BJ (cell line): ENCODE results near the gene HTRA2. TPM values are rescaled to one million over a fixed set of nuclear protein-coding genes. Genes with fewer than 3 reads are reported as not detected.

ENCODE experiments used
- CTCF ChIA-PET: fragments of 350-600 bp; formaldehyde crosslinking; extraction: SDS; loops from one replicate; lab custom pipeline; 2021; ENCODE audit warnings: antibody characterized with exemption, inconsistent platforms; lab: Yijun Ruan, JAX
- POLR2A ChIA-PET: fragments of 300-600 bp; sonication (Branson Sonifier 250); formaldehyde crosslinking; extraction: SDS; loops from one replicate; lab custom pipeline; 2021; ENCODE audit warnings: antibody characterized with exemption; lab: Charles Lee
- DNase-seq: peaks from one replicate; pipeline ENCODE4 v3.0.0-alpha.2; 2011; ENCODE audit warnings: low read depth
- H3K27me3 ChIP-seq: 2 replicates; pipeline ENCODE4 v1.6.0; 2011; ENCODE audit warnings: low read length; ENCODE audit not compliant: control insufficient read depth, insufficient read depth
- H3K36me3 ChIP-seq: 2 replicates; pipeline ENCODE4 v1.5.1; 2011; ENCODE audit warnings: low read length; ENCODE audit not compliant: control insufficient read depth, insufficient read depth
- H3K4me3 ChIP-seq: 2 replicates; pipeline ENCODE4 v1.5.1; 2011; ENCODE audit warnings: low read depth, mild to moderate bottlenecking, control low read depth, low read length
- polyA plus RNA-seq: library from polyadenylated mRNA; depleted of rRNA; stranded (reverse); fragments of >200 nt; gene quantifications from 2 replicates; pipeline ENCODE4 v1.2.3, GENCODE V29; 2011
- TF ChIP-seq, protein P1 (sequence below): IDR thresholded peaks from 2 replicates; pipeline ENCODE4 v1.5.1; 2011; ENCODE audit warnings: low read depth, mild to moderate bottlenecking, control low read depth, inconsistent platforms, low read length, moderate library complexity; ENCODE audit not compliant: insufficient read depth

Gene HTRA2
- polyA plus RNA-seq, 1 experiment: 36.1 TPM

DNA sequence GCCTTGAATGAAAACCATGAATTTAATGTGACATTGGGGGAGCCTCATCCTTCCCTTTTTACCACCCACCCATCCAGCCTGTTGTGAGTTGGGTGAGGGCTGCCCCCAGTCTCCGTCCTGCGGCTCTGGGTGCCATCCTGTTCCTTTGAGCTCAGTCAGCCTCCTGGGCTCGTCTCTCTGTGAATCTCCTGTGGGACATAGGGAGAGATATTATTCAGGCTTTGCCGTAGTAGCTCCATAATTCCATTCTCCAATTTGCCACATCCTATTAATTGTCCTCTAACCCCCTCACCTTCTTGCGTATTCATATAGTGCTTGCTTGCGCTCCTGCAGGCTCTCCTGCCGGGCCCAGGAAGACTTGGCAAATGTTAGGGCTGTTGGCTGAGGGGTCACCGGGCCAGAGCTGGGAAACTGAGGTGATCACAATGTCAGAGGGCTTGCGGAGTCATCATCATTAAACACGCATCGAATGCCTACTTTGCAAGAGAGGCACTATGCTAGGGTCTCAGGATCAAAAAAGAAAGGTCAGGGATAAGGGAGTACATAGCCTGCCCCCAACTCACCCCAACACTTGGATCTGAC, 3.0 kb upstream of the HTRA2 start:
- TF ChIP-seq, protein P1, sequence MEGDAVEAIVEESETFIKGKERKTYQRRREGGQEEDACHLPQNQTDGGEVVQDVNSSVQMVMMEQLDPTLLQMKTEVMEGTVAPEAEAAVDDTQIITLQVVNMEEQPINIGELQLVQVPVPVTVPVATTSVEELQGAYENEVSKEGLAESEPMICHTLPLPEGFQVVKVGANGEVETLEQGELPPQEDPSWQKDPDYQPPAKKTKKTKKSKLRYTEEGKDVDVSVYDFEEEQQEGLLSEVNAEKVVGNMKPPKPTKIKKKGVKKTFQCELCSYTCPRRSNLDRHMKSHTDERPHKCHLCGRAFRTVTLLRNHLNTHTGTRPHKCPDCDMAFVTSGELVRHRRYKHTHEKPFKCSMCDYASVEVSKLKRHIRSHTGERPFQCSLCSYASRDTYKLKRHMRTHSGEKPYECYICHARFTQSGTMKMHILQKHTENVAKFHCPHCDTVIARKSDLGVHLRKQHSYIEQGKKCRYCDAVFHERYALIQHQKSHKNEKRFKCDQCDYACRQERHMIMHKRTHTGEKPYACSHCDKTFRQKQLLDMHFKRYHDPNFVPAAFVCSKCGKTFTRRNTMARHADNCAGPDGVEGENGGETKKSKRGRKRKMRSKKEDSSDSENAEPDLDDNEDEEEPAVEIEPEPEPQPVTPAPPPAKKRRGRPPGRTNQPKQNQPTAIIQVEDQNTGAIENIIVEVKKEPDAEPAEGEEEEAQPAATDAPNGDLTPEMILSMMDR: no peak
- Histone ChIP-seq H3K4me3 (no peak overlapping the region), H3K27me3 (0 out of 2 replicates have a peak, but pooled peaks cover 4% of the 10 kb centered on the region), H3K36me3 (peaks cover 18% of the 10 kb centered on the region)
- ChIA-PET CTCF (interaction anchor here (1.2 kb wide), 2 partner anchors 13 to 60 kb away, joined by 3 to 4 read pairs; no protein-coding TSS in a partner anchor), POLR2A (no interaction called here)
- no peak for DNase-seq

DNA sequence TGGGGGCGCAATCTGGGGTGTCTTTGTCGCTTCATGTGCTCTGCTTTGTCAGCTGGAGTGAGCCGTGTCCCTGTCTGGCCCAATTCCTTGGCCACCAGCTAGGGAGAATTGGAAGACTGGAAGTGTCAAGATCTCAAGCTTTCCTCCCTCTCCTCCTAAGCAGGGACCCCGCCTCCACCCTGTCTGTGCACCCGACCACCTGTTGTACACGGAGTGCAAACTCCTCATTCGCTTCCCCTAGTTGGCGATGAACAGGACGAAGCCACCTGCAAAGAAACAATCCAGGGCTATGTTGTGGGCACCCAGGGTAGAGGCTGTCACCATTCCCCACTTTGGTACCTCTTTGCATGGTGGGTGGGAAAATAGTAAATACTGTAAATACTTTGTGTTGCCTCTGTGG, 2.0 kb upstream of the HTRA2 start:
- POLR2A ChIA-PET: no interaction called here
- H3K4me3 ChIP-seq: no peak overlapping the region
- CTCF ChIA-PET: interaction anchor here (1.7 kb wide), 1 partner anchor 35 kb away, joined by 3 read pairs; no protein-coding TSS in a partner anchor

DNA sequence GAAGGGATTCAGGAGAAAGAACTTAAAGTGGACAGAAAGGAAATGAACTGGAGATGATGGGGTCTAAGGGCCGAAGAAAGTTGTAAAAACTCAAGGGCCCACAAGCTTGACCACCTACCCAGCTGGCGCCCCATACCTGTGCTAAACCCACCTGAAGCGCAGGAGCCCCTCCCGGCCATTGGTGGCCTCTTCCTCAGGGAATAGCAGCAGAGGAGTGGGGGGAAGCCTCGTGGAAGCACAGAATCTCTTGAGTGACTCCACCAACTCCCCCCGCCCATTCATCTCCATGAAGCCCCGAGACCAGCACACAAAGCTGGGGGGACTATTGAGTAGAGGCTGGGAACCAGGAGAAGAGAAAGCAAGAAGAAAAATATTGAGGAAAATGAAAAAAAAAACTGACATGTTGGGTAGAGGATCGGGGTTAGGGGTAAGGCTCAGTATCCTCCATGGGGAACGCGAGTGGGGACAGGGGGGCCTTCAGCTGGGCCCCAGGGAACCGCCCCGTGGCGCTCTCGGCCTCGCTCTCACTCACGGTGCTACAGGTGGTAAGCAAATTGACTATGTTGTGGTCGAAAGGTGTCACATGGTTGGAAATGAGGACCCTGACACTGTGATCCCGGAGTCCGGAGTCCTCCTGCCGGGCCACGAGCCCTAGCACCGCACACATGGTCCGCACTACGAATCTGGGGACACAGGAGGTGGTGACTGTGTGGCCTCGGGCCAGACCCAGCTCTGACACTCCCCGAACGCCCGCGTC, 955 bp upstream of the HTRA2 start:
- no peak for DNase-seq

More for the DNA sequence above, 2.0 kb upstream of the HTRA2 start:
- Histone ChIP-seq H3K27me3 (0 out of 2 replicates have a peak, but pooled peaks cover 2% of the 10 kb centered on the region), H3K36me3 (peaks cover 18% of the 10 kb centered on the region)
- DNase-seq: no peak
- TF ChIP-seq, protein P1: no peak

DNA sequence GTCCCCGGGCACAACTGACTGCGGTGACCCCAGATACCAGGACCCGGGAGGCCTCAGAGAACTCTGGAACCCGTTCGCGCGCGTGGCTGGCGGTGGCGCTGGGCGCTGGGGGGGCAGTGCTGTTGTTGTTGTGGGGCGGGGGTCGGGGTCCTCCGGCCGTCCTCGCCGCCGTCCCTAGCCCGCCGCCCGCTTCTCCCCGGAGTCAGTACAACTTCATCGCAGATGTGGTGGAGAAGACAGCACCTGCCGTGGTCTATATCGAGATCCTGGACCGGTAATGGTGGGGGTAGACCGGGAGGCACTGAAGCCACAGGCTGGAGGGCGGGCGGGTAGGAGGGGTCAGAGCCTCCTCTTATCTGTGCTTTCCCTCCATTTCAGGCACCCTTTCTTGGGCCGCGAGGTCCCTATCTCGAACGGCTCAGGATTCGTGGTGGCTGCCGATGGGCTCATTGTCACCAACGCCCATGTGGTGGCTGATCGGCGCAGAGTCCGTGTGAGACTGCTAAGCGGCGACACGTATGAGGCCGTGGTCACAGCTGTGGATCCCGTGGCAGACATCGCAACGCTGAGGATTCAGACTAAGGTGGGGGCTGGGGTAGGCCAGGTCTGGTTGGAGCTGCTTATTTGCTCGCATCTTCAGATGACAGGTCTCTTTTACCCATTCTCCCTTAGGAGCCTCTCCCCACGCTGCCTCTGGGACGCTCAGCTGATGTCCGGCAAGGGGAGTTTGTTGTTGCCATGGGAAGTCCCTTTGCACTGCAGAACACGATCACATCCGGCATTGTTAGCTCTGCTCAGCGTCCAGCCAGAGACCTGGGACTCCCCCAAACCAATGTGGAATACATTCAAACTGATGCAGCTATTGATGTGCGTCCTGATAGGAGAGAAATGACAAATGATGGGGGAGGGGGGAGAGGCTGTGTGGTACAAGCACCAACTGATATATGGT, 780 bp downstream of the HTRA2 start:
- no peaks in the 10 kb centered on the region for H3K27me3 ChIP-seq
- TF ChIP-seq, protein P1: no peak
- ChIA-PET POLR2A (interaction anchor here (1.0 kb wide), 1 partner anchor 27 kb away, joined by 4 read pairs; no protein-coding TSS in a partner anchor), CTCF (interaction anchor here (0.7 to 3.1 kb wide), 9 partner anchors 9 to 138 kb away, joined by 3 to 8 read pairs (median 3); partner anchors contain the start of genes CCDC142 and TTC31)
- peak overlapping the region; percentile 52 for H3K4me3 ChIP-seq
- no peak for DNase-seq
- H3K36me3 ChIP-seq: peaks cover 24% of the 10 kb centered on the region

More for the DNA sequence above, 955 bp upstream of the HTRA2 start:
- Histone ChIP-seq H3K4me3 (peak overlapping the region; percentile 87), H3K27me3 (no peaks in the 10 kb centered on the region), H3K36me3 (peaks cover 20% of the 10 kb centered on the region)
- TF ChIP-seq, protein P1: peak; percentile 14; the same call in 1 of the 2 replicates
- ChIA-PET POLR2A (no interaction called here), CTCF (interaction anchor here (0.7 to 3.1 kb wide), 6 partner anchors 20 to 61 kb away, joined by 3 to 8 read pairs (median 4); no protein-coding TSS in a partner anchor)
